ENCODE data around the gene RPTOR. TPM values are rescaled to one million over a fixed set of nuclear protein-coding genes. Genes with fewer than 3 reads are reported as not detected.
A peak's percentile ranks its signal among the peaks of the same experiment; 100 is the strongest.

The RPTOR gene
- total and polyA plus RNA-seq, 3 experiments from 2014 or later = 7.9 to 69.4 (median 63.9) TPM

GRCh38 chr17:80666867-80667266 is 122.2 kb downstream of the RPTOR start:
- peak overlapping the region in 3 of 7 donors; percentile 8 to 59 (median 44) for H3K4me3 Mint-ChIP-seq
- peaks cover 1 to 7% (median 4%) of the 10 kb centered on the region in 3 donors for H3K36me3 Mint-ChIP-seq
- H3K9me3 ChIP-seq (ENCODE audit: low read length) = no peaks in the 10 kb centered on the region
- no peaks in the 10 kb centered on the region for H3K9me3 Mint-ChIP-seq
- H3K4me1 Mint-ChIP-seq = peaks cover 59 to 92% (median 83%) of the 10 kb centered on the region in 3 donors
- H3K36me3 ChIP-seq (ENCODE audit: insufficient read depth, low read length) = no peaks in the 10 kb centered on the region
- H3K4me3 ChIP-seq (ENCODE audit: low read length) = no peak overlapping the region
- no peak overlapping the region for H3K27ac ChIP-seq (ENCODE audit: low read depth, low read length)
- no peak for DNase-seq
- peak overlapping the region in 5 of 8 donors; percentile 29 to 70 (median 56) for H3K27ac Mint-ChIP-seq
- CTCF ChIA-PET = no interaction called here
- H3K27me3 Mint-ChIP-seq = peaks cover 0 to 4% of the 10 kb centered on the region in 2 donors
- POLR2A ChIA-PET = no interaction called here
- H3K27me3 ChIP-seq (ENCODE audit: insufficient read depth, low read length, poor library complexity, severe bottlenecking) = no peaks in the 10 kb centered on the region
- peaks cover 64% of the 10 kb centered on the region for H3K4me1 ChIP-seq (ENCODE audit: insufficient read depth, low read length)

GRCh38 chr17:80667462-80668277 is 123.0 kb downstream of the RPTOR start:
- H3K27me3 Mint-ChIP-seq = peaks cover 0 to 4% of the 10 kb centered on the region in 2 donors
- no peaks in the 10 kb centered on the region for H3K36me3 ChIP-seq (ENCODE audit: insufficient read depth, low read length)
- no peak overlapping the region for H3K27ac ChIP-seq (ENCODE audit: low read depth, low read length)
- peak in 1 of 5 donors; percentile 11 for DNase-seq
- H3K9me3 ChIP-seq (ENCODE audit: low read length) = no peaks in the 10 kb centered on the region
- peak overlapping the region in 6 of 8 donors; percentile 58 to 88 (median 78) for H3K27ac Mint-ChIP-seq
- peaks cover 1 to 7% (median 4%) of the 10 kb centered on the region in 3 donors for H3K36me3 Mint-ChIP-seq
- H3K9me3 Mint-ChIP-seq = no peaks in the 10 kb centered on the region
- H3K4me1 Mint-ChIP-seq = peaks cover 57 to 84% (median 76%) of the 10 kb centered on the region in 3 donors
- POLR2A ChIA-PET = no interaction called here
- H3K4me1 ChIP-seq (ENCODE audit: insufficient read depth, low read length) = peaks cover 66% of the 10 kb centered on the region
- H3K4me3 ChIP-seq (ENCODE audit: low read length) = peak overlapping the region; percentile 21
- H3K4me3 Mint-ChIP-seq = peak overlapping the region in 5 of 7 donors; percentile 12 to 59 (median 31)
- CTCF ChIA-PET = no interaction called here
- no peaks in the 10 kb centered on the region for H3K27me3 ChIP-seq (ENCODE audit: insufficient read depth, low read length, poor library complexity, severe bottlenecking)

GRCh38 chr17:80668375-80669148 is 123.9 kb downstream of the RPTOR start:
- CTCF ChIA-PET = no interaction called here

DNA sequence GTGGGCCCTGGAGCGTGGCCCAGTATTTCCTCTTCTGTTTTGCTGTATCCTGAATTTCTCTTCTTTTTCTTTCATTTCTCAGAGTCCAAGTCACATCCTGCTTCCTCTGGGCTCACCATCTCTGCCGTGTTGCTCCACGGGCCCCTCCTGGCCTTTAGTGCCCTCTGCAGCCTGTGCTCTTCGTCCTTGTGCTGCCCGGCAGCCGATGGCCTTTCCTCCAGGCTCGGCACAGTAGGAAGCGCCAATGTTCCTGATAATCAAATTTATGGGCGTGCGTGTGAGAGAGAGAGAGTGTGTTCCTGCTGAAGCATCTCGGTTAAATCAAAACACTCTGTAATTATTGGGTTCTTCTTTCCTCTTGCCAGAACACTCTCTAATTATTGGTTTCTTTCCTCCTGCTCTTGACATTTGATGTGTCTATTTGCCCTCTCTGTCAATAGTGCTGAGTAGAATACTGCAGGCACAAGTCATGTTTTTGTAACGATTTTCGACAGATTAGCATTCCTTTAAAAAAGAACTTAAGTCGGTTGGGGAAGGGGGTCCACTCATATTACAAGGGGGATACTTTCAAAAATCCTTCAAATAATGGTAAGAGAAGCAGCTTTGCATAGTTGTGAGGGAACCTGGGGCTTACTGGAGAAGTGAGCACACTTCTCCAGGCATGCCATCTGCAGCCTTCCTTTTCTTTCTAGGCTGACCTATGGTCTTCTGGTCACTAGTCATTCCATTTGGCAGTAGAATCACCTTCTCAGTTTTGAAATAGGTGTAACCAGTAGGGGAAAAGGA is 126.6 kb downstream of the RPTOR start:
- Mint-ChIP-seq H3K27ac (peak overlapping the region in 3 of 8 donors; percentile 31 to 51 (median 42)), H3K27me3 (peaks cover 0 to 2% of the 10 kb centered on the region in 2 donors), H3K9me3 (no peaks in the 10 kb centered on the region), H3K4me3 (no peak overlapping the region), H3K36me3 (peaks cover 4 to 8% (median 7%) of the 10 kb centered on the region in 3 donors), H3K4me1 (peaks cover 46 to 63% (median 60%) of the 10 kb centered on the region in 3 donors)
- Histone ChIP-seq H3K9me3 (ENCODE audit: low read length) (no peaks in the 10 kb centered on the region), H3K4me3 (ENCODE audit: low read length) (no peak overlapping the region), H3K27me3 (ENCODE audit: insufficient read depth, low read length, poor library complexity, severe bottlenecking) (no peaks in the 10 kb centered on the region), H3K36me3 (ENCODE audit: insufficient read depth, low read length) (no peaks in the 10 kb centered on the region), H3K27ac (ENCODE audit: low read depth, low read length) (no peak overlapping the region), H3K4me1 (ENCODE audit: insufficient read depth, low read length) (peaks cover 44% of the 10 kb centered on the region)
- POLR2A ChIA-PET = no interaction called here
- CTCF ChIA-PET = no interaction called here
- DNase-seq = no peak

More at GRCh38 chr17:80668375-80669148, 123.9 kb downstream of the RPTOR start:
- Histone ChIP-seq H3K9me3 (ENCODE audit: low read length) (no peaks in the 10 kb centered on the region), H3K27ac (ENCODE audit: low read depth, low read length) (no peak overlapping the region), H3K4me3 (ENCODE audit: low read length) (no peak overlapping the region), H3K36me3 (ENCODE audit: insufficient read depth, low read length) (no peaks in the 10 kb centered on the region), H3K27me3 (ENCODE audit: insufficient read depth, low read length, poor library complexity, severe bottlenecking) (no peaks in the 10 kb centered on the region), H3K4me1 (ENCODE audit: insufficient read depth, low read length) (peaks cover 66% of the 10 kb centered on the region)
- no peaks in the 10 kb centered on the region for H3K9me3 Mint-ChIP-seq
- peak overlapping the region in 5 of 7 donors; percentile 12 to 59 (median 31) for H3K4me3 Mint-ChIP-seq
- H3K4me1 Mint-ChIP-seq = peaks cover 59 to 83% (median 76%) of the 10 kb centered on the region in 3 donors
- DNase-seq = no peak
- POLR2A ChIA-PET = no interaction called here
- H3K27me3 Mint-ChIP-seq = peaks cover 0 to 4% of the 10 kb centered on the region in 2 donors
- H3K36me3 Mint-ChIP-seq = peaks cover 3 to 9% (median 4%) of the 10 kb centered on the region in 3 donors
- H3K27ac Mint-ChIP-seq = peak overlapping the region in 6 of 8 donors; percentile 58 to 88 (median 78)

DNA sequence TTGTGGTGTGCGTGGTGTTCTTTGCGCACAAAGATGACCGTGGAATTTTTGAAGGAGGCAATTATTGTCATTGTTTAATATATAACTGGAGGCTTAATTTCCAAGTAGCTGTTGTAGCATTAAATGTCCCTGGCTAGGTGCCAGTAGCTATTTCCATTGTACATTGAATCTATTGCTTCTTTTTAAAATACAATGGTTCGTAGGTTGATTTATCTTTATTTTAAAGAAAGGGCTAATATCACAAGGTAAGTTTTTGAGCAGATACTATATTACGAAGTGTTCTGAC is 127.1 kb downstream of the RPTOR start:
- Histone ChIP-seq H3K4me1 (ENCODE audit: insufficient read depth, low read length) (peaks cover 39% of the 10 kb centered on the region), H3K9me3 (ENCODE audit: low read length) (no peaks in the 10 kb centered on the region), H3K4me3 (ENCODE audit: low read length) (no peak overlapping the region), H3K27ac (ENCODE audit: low read depth, low read length) (no peak overlapping the region), H3K27me3 (ENCODE audit: insufficient read depth, low read length, poor library complexity, severe bottlenecking) (no peaks in the 10 kb centered on the region), H3K36me3 (ENCODE audit: insufficient read depth, low read length) (no peaks in the 10 kb centered on the region)
- Mint-ChIP-seq H3K4me3 (no peak overlapping the region), H3K27me3 (peaks cover 0 to 2% of the 10 kb centered on the region in 2 donors), H3K9me3 (no peaks in the 10 kb centered on the region), H3K36me3 (peaks cover 4 to 8% (median 7%) of the 10 kb centered on the region in 3 donors), H3K4me1 (peaks cover 45 to 58% (median 54%) of the 10 kb centered on the region in 3 donors), H3K27ac (no peak overlapping the region)
- ChIA-PET CTCF (no interaction called here), POLR2A (no interaction called here)
- no peak for DNase-seq

- Mint-ChIP-seq H3K27ac (peak overlapping the region in 2 of 8 donors; percentile 26 to 52), H3K4me1 (peaks cover 32 to 57% (median 52%) of the 10 kb centered on the region in 3 donors), H3K4me3 (peak overlapping the region in 4 of 7 donors; percentile 9 to 23 (median 15)), H3K9me3 (no peaks in the 10 kb centered on the region), H3K27me3 (no peaks in the 10 kb centered on the region), H3K36me3 (peaks cover 4 to 8% (median 6%) of the 10 kb centered on the region in 3 donors)
- CTCF ChIA-PET = no interaction called here
- no peaks in the 10 kb centered on the region for H3K36me3 ChIP-seq (ENCODE audit: insufficient read depth, low read length)
- H3K27me3 ChIP-seq (ENCODE audit: insufficient read depth, low read length, poor library complexity, severe bottlenecking) = no peaks in the 10 kb centered on the region
- peaks cover 26% of the 10 kb centered on the region for H3K4me1 ChIP-seq (ENCODE audit: insufficient read depth, low read length)
- POLR2A ChIA-PET = no interaction called here
- no peaks in the 10 kb centered on the region for H3K9me3 ChIP-seq (ENCODE audit: low read length)
- H3K4me3 ChIP-seq (ENCODE audit: low read length) = no peak overlapping the region
- H3K27ac ChIP-seq (ENCODE audit: low read depth, low read length) = no peak overlapping the region
- no peak for DNase-seq
Observed at GRCh38 chr17:80673152-80673920, 128.7 kb downstream of the RPTOR start.

- peaks cover 40 to 59% (median 58%) of the 10 kb centered on the region in 3 donors for H3K4me1 Mint-ChIP-seq
- CTCF ChIA-PET = no interaction called here
Observed at GRCh38 chr17:80675438-80676095, 130.9 kb downstream of the RPTOR start.

More at GRCh38 chr17:80675438-80676095, 130.9 kb downstream of the RPTOR start:
- no peaks in the 10 kb centered on the region for H3K27me3 Mint-ChIP-seq
- Histone ChIP-seq H3K4me1 (ENCODE audit: insufficient read depth, low read length) (peaks cover 28% of the 10 kb centered on the region), H3K36me3 (ENCODE audit: insufficient read depth, low read length) (no peaks in the 10 kb centered on the region), H3K9me3 (ENCODE audit: low read length) (no peaks in the 10 kb centered on the region), H3K27ac (ENCODE audit: low read depth, low read length) (no peak overlapping the region), H3K27me3 (ENCODE audit: insufficient read depth, low read length, poor library complexity, severe bottlenecking) (no peaks in the 10 kb centered on the region), H3K4me3 (ENCODE audit: low read length) (no peak overlapping the region)
- peaks cover 4 to 6% (median 5%) of the 10 kb centered on the region in 3 donors for H3K36me3 Mint-ChIP-seq
- POLR2A ChIA-PET = no interaction called here
- H3K4me3 Mint-ChIP-seq = peak overlapping the region in 1 of 7 donors; percentile 18
- no peaks in the 10 kb centered on the region for H3K9me3 Mint-ChIP-seq
- DNase-seq = no peak
- H3K27ac Mint-ChIP-seq = peak overlapping the region in 1 of 8 donors; percentile 46

Data from CD8-positive, alpha-beta memory T cell (primary cell).